ENCODE results near the gene IGSF1.

GRCh38 chrX:131271274-131271673 lies 17.8 kb downstream of the IGSF1 start:
- TF ChIP-seq POLR2A (IDR thresholded peaks at IDR 0.05; ENCODE audit: low read depth, low read length): no peak
- no peak for TF ChIP-seq POLR2AphosphoS5 (IDR thresholded peaks at IDR 0.05; ENCODE audit: low read depth, low read length)
